BE2C (cell line): ENCODE measurements around the gene PALD1.

Experiments
- DNase-seq: peaks from one replicate; pipeline ENCODE4 v3.0.0-alpha.2; 2020
- H3K27me3 ChIP-seq: fragments of 250-450 bp; sonication (Bioruptor Pico); 2 replicates; pipeline ENCODE4 v1.5.1; 2020; ENCODE audit warnings: mild to moderate bottlenecking
- H3K36me3 ChIP-seq: fragments of 250-450 bp; sonication (Bioruptor Pico); 2 replicates; pipeline ENCODE4 v1.5.1; 2020; ENCODE audit warnings: mild to moderate bottlenecking
- H3K4me1 ChIP-seq: fragments of 250-450 bp; sonication (Bioruptor Pico); 2 replicates; pipeline ENCODE4 v1.5.1; 2020
- H3K4me3 ChIP-seq: 2 replicates; pipeline ENCODE4 v1.5.1; 2011; ENCODE audit warnings: low read depth, low read length
- H3K9me3 ChIP-seq: fragments of 250-450 bp; sonication (Bioruptor Pico); 2 replicates; pipeline ENCODE4 v1.5.1; 2020
- CTCF ChIP-seq: IDR thresholded peaks from 2 replicates; pipeline ENCODE4 v1.5.1; 2012; ENCODE audit warnings: mild to moderate bottlenecking, low read depth, low read length

PALD1 gene

GRCh38 chr10:70462349-70462984 lies 16.1 kb upstream of the PALD1 start:
- Histone ChIP-seq H3K36me3 (no peaks in the 10 kb centered on the region), H3K9me3 (no peaks in the 10 kb centered on the region), H3K27me3 (no peaks in the 10 kb centered on the region), H3K4me3 (no peak overlapping the region), H3K4me1 (no peaks in the 10 kb centered on the region)
- peak; percentile 51 for DNase-seq
- no peak for TF ChIP-seq CTCF

- H3K4me1 ChIP-seq, result no peaks in the 10 kb centered on the region
- no peaks in the 10 kb centered on the region for H3K27me3 ChIP-seq
- no peak overlapping the region for H3K4me3 ChIP-seq
- H3K36me3 ChIP-seq, result no peaks in the 10 kb centered on the region
- DNase-seq, result no peak
- H3K9me3 ChIP-seq, result no peaks in the 10 kb centered on the region
- no peak for TF ChIP-seq CTCF
These were observed 13.3 kb upstream of the PALD1 start for GRCh38 chr10:70465278-70465677.

GRCh38 chr10:70465832-70466231 lies 12.7 kb upstream of the PALD1 start:
- no peaks in the 10 kb centered on the region for H3K9me3 ChIP-seq
- H3K4me1 ChIP-seq, result no peaks in the 10 kb centered on the region
- H3K36me3 ChIP-seq, result no peaks in the 10 kb centered on the region
- no peak for DNase-seq
- H3K27me3 ChIP-seq, result no peaks in the 10 kb centered on the region
- TF ChIP-seq CTCF, result no peak
- H3K4me3 ChIP-seq, result no peak overlapping the region

GRCh38 chr10:70466951-70467350 lies 11.6 kb upstream of the PALD1 start:
- Histone ChIP-seq H3K36me3 (no peaks in the 10 kb centered on the region), H3K4me1 (no peaks in the 10 kb centered on the region), H3K27me3 (no peaks in the 10 kb centered on the region), H3K4me3 (no peak overlapping the region), H3K9me3 (no peaks in the 10 kb centered on the region)
- no peak for TF ChIP-seq CTCF
- DNase-seq, result no peak

DNA sequence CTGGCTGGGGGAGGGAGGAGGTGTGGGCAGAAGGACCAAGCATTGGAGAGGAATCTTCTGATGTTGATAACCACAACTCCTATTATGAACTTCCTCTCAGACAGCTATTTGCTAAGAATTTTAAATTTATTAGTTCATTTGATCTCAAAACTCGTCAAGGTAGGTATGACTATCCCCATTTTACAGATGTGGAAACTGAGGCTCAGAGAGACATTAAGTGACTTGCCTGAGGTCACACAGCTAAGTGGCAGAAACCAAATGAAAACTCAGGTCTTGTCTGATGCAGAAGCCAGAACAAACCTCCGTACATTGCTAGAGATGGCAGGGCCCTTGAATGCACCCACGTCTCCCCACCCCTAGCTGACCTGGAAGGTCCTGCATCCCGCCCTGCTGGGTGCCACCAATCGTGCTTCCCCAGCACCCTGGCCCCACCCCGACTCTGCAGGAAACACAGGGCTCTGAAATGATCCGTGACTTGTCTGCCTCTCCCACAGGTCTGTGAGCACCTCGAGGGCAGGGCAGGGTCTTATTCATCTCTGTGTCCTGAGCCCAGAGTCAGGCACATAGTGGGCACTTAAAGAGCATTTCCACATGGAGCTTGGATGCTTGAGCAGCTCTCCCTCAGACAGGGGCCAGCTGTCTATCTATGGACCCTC lies 5.6 kb upstream of the PALD1 start:
- Histone ChIP-seq H3K27me3 (no peaks in the 10 kb centered on the region; the same call in 1 of the 2 replicates), H3K4me3 (no peak overlapping the region), H3K4me1 (no peaks in the 10 kb centered on the region; the same call in 1 of the 2 replicates), H3K9me3 (no peaks in the 10 kb centered on the region), H3K36me3 (no peaks in the 10 kb centered on the region)
- no peak for DNase-seq
- no peak for TF ChIP-seq CTCF

- TF ChIP-seq CTCF, result no peak
- no peak for DNase-seq
- Histone ChIP-seq H3K36me3 (no peaks in the 10 kb centered on the region), H3K27me3 (no peaks in the 10 kb centered on the region; the same call in none of the 2 replicates), H3K9me3 (no peaks in the 10 kb centered on the region), H3K4me1 (no peaks in the 10 kb centered on the region; the same call in 1 of the 2 replicates), H3K4me3 (no peak overlapping the region)
These were observed 3.8 kb upstream of the PALD1 start for GRCh38 chr10:70474780-70475179.
